Measurements from ENCODE around the gene TRPV6. TPM values are rescaled to one million over a fixed set of nuclear protein-coding genes. Genes with fewer than 3 reads are reported as not detected.

Gene TRPV6
- total RNA-seq, 2 experiments from 2014 or later = not detected

DNA sequence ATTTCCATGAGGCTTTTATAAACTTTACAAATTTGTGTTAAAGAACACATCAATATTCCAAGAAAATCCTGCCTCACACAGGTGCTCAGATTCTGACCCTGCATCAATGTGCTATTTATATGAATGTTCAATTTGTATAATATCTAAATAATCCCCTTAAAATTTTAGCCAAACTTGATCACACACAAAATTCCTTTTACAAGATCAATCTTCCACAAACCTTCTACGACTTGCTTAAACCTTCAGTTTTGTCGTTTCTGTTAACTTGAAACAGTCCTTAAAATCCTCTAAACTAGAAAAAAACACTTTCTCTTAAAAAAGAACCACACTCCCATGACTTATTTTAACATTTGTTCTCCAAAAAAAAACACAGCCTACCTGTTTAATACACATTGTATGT lies 20.2 kb upstream of the TRPV6 start:
- no peak for DNase-seq
- H3K27me3 Mint-ChIP-seq = peaks cover 12% of the 10 kb centered on the region
- ChIA-PET POLR2A (no interaction called here), CTCF (interaction anchor here (0.7 kb wide), 1 partner anchor 442 kb away, joined by 3 read pairs; no protein-coding TSS in a partner anchor)
- no peak overlapping the region for H3K27ac Mint-ChIP-seq
- no peak for ATAC-seq
- H3K9me3 Mint-ChIP-seq (ENCODE audit: low read depth) = no peaks in the 10 kb centered on the region
- intact Hi-C loops (cut with DNase I, micrococcal nuclease) = no loop called here
- no peaks in the 10 kb centered on the region for H3K4me1 Mint-ChIP-seq
- H3K4me3 Mint-ChIP-seq = no peak overlapping the region
- no peaks in the 10 kb centered on the region for H3K36me3 Mint-ChIP-seq (ENCODE audit: low read depth)

GRCh38 chr7:142904128-142904527 lies 18.6 kb upstream of the TRPV6 start:
- Mint-ChIP-seq H3K9me3 (ENCODE audit: low read depth) (no peaks in the 10 kb centered on the region), H3K36me3 (ENCODE audit: low read depth) (no peaks in the 10 kb centered on the region), H3K4me3 (no peak overlapping the region), H3K27me3 (peaks cover 12% of the 10 kb centered on the region), H3K4me1 (no peaks in the 10 kb centered on the region), H3K27ac (no peak overlapping the region)
- ChIA-PET CTCF (interaction anchor here (1.4 kb wide), 1 partner anchor 31 kb away, joined by 5 read pairs; no protein-coding TSS in a partner anchor), POLR2A (no interaction called here)
- ATAC-seq (no peak), DNase-seq (no peak)
- intact Hi-C loops (cut with DNase I, micrococcal nuclease) = no loop called here

DNA sequence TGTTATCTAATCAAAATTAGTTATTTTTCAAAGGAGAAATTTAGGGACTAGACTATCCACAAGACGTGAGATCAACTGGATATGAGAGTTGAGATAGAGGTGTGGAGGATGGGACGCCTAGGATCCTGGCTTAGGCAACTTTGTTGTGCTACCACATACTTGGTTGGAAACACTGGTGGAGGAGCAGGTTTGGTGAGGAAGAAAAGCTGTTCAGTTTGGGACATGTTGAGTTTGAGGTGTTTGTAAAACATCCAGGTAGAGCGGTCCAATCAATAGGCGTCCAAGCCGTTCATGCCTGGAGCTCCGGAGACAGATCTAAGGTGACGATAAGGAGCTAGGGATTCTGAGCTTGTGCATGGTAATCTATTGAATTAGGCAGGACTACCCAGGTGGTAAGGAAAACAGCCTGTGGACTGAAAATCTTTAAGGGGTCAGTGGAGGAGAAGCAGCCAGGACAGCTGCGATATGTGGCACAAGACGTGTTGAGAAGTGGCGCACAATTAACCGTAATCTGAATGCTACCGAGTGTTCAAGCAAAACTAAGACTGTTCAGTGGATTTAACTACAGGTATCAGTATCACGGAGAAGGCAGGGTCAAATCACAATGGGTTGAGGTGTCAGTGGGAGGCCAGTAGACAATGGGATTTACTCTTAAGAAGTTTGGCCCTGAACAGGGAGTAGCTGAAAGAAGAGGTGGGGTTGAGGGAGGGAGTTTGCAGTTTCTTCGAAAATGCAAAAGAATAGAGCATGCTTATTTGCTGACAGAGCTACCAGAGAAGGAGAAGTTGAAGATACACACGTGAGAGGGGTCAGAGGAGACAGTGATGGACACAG lies 16.1 kb upstream of the TRPV6 start:
- Mint-ChIP-seq H3K4me1 (no peaks in the 10 kb centered on the region), H3K4me3 (no peak overlapping the region), H3K27me3 (no peaks in the 10 kb centered on the region), H3K36me3 (ENCODE audit: low read depth) (no peaks in the 10 kb centered on the region), H3K27ac (no peak overlapping the region), H3K9me3 (ENCODE audit: low read depth) (no peaks in the 10 kb centered on the region)
- ATAC-seq = no peak
- DNase-seq = no peak
- intact Hi-C loops (cut with DNase I, micrococcal nuclease) = no loop called here
- ChIA-PET POLR2A (no interaction called here), CTCF (interaction anchor here (1.3 kb wide), 2 partner anchors 15 to 21 kb away, joined by 4 read pairs; no protein-coding TSS in a partner anchor)

GRCh38 chr7:142899661-142900060 lies 14.1 kb upstream of the TRPV6 start:
- Mint-ChIP-seq H3K9me3 (ENCODE audit: low read depth) (no peaks in the 10 kb centered on the region), H3K27ac (no peak overlapping the region), H3K36me3 (ENCODE audit: low read depth) (no peaks in the 10 kb centered on the region), H3K27me3 (no peaks in the 10 kb centered on the region), H3K4me1 (no peaks in the 10 kb centered on the region), H3K4me3 (no peak overlapping the region)
- ATAC-seq (no peak), DNase-seq (no peak)
- CTCF ChIA-PET = interaction anchor here (0.6 kb wide), 1 partner anchor 456 kb away, joined by 3 read pairs; no protein-coding TSS in a partner anchor
- intact Hi-C loops (cut with DNase I, micrococcal nuclease) = no loop called here
- POLR2A ChIA-PET = no interaction called here

GRCh38 chr7:142898377-142899170 lies 13.0 kb upstream of the TRPV6 start:
- ATAC-seq = no peak
- intact Hi-C loops (cut with DNase I, micrococcal nuclease) = no loop called here
- H3K4me1 Mint-ChIP-seq = no peaks in the 10 kb centered on the region
- no peak for DNase-seq
- no peaks in the 10 kb centered on the region for H3K27me3 Mint-ChIP-seq
- H3K36me3 Mint-ChIP-seq (ENCODE audit: low read depth) = no peaks in the 10 kb centered on the region
- H3K4me3 Mint-ChIP-seq = no peak overlapping the region
- ChIA-PET POLR2A (no interaction called here), CTCF (interaction anchor here (0.6 to 1.3 kb wide), 4 partner anchors 25 to 105 kb away, joined by 3 to 4 read pairs (median 3); no protein-coding TSS in a partner anchor)
- no peaks in the 10 kb centered on the region for H3K9me3 Mint-ChIP-seq (ENCODE audit: low read depth)
- no peak overlapping the region for H3K27ac Mint-ChIP-seq

GRCh38 chr7:142897691-142898090 lies 12.1 kb upstream of the TRPV6 start:
- Mint-ChIP-seq H3K4me1 (no peaks in the 10 kb centered on the region), H3K4me3 (no peak overlapping the region), H3K27ac (no peak overlapping the region), H3K27me3 (no peaks in the 10 kb centered on the region), H3K36me3 (ENCODE audit: low read depth) (no peaks in the 10 kb centered on the region), H3K9me3 (ENCODE audit: low read depth) (no peaks in the 10 kb centered on the region)
- DNase-seq = no peak
- no peak for ATAC-seq
- POLR2A ChIA-PET = no interaction called here
- intact Hi-C loops (cut with DNase I, micrococcal nuclease) = no loop called here
- CTCF ChIA-PET = interaction anchor here (0.6 to 1.3 kb wide), 3 partner anchors 24 to 36 kb away, joined by 3 to 4 read pairs (median 3); no protein-coding TSS in a partner anchor

DNA sequence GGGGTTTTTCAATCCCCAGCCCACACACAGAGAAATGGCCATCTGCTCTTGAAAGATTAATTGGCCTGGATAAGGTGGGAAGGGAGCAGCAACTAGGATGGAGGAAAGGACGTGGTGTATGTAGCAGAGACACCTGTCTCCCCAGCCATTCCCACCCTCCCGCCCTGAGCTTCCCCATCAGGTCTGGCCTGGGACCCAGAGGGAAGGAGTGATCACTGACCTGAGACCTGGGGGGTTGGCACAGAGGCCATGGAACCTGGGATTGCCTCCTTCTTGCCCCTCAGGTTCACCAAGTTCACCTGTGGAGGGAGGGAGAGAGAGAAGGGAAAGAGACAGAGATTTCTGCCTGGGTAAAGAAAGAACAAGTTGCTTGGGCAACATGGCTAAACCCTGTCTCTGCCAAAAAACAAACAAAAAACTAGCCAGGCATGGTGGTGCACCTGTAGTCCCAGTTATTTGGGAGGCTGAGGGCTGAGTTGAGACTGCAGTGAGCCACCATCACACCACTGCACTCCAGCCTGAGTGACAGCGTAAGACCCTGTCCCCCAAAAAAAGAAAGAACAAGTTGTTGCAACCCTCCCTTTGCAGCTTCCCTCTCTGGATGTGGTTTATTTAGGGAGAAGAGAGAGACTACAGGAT lies 11.3 kb upstream of the TRPV6 start:
- DNase-seq (no peak), ATAC-seq (no peak)
- no peak overlapping the region for H3K4me3 Mint-ChIP-seq
- CTCF ChIA-PET = interaction anchor here (0.7 to 1.3 kb wide), 2 partner anchors 11 to 23 kb away, joined by 3 to 4 read pairs; partner anchors contain the start of gene TRPV6
- H3K36me3 Mint-ChIP-seq (ENCODE audit: low read depth) = no peaks in the 10 kb centered on the region
- intact Hi-C loops (cut with DNase I, micrococcal nuclease) = no loop called here
- no peaks in the 10 kb centered on the region for H3K9me3 Mint-ChIP-seq (ENCODE audit: low read depth)
- POLR2A ChIA-PET = no interaction called here
- H3K4me1 Mint-ChIP-seq = no peaks in the 10 kb centered on the region
- H3K27ac Mint-ChIP-seq = no peak overlapping the region
- H3K27me3 Mint-ChIP-seq = no peaks in the 10 kb centered on the region

GRCh38 chr7:142896151-142896550 lies 10.6 kb upstream of the TRPV6 start:
- Mint-ChIP-seq H3K27ac (no peak overlapping the region), H3K36me3 (ENCODE audit: low read depth) (no peaks in the 10 kb centered on the region), H3K4me3 (no peak overlapping the region), H3K4me1 (no peaks in the 10 kb centered on the region), H3K27me3 (no peaks in the 10 kb centered on the region), H3K9me3 (ENCODE audit: low read depth) (no peaks in the 10 kb centered on the region)
- ATAC-seq (no peak), DNase-seq (no peak)
- POLR2A ChIA-PET = no interaction called here
- CTCF ChIA-PET = interaction anchor here (0.6 to 0.7 kb wide), 2 partner anchors 11 to 54 kb away, joined by 3 read pairs; partner anchors contain the start of gene TRPV6
- intact Hi-C loops (cut with DNase I, micrococcal nuclease) = no loop called here

DNA sequence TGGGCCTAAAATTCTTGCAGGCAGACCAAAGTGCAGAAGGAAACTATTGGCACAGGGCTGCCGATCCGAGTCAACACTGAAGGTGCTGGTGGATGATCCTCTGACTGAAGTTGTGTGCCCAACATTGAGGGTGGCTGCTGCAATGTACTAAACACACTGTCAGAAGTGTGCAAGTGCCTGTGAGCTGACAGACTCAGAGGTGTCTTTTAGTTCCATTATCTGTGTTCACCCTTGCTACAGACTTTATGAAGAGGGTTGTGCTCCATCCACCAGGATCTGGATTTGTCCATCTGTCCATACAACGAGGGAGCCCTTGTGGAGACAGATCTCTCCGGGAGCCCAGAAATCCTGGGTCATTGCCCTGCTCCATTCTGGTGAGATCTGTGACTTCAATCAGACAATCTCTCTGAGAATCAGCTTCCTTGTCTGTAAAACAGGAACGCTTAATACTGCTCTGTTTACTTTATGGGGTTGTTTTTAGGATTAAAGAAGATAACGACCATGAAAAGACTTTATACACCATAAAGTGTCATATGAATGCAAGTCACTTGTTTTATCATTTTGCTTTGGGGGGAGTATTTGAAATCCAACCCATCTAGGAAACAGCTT lies 9.5 kb upstream of the TRPV6 start:
- CTCF ChIA-PET = interaction anchor here (1.5 to 1.9 kb wide), 2 partner anchors 14 to 16 kb away, joined by 6 to 7 read pairs; no protein-coding TSS in a partner anchor
- Mint-ChIP-seq H3K36me3 (ENCODE audit: low read depth) (no peaks in the 10 kb centered on the region), H3K4me3 (no peak overlapping the region), H3K27ac (no peak overlapping the region), H3K9me3 (ENCODE audit: low read depth) (no peaks in the 10 kb centered on the region), H3K27me3 (peaks cover 4% of the 10 kb centered on the region), H3K4me1 (no peaks in the 10 kb centered on the region)
- DNase-seq (no peak), ATAC-seq (no peak)
- intact Hi-C loops (cut with DNase I, micrococcal nuclease) = no loop called here
- POLR2A ChIA-PET = no interaction called here

DNA sequence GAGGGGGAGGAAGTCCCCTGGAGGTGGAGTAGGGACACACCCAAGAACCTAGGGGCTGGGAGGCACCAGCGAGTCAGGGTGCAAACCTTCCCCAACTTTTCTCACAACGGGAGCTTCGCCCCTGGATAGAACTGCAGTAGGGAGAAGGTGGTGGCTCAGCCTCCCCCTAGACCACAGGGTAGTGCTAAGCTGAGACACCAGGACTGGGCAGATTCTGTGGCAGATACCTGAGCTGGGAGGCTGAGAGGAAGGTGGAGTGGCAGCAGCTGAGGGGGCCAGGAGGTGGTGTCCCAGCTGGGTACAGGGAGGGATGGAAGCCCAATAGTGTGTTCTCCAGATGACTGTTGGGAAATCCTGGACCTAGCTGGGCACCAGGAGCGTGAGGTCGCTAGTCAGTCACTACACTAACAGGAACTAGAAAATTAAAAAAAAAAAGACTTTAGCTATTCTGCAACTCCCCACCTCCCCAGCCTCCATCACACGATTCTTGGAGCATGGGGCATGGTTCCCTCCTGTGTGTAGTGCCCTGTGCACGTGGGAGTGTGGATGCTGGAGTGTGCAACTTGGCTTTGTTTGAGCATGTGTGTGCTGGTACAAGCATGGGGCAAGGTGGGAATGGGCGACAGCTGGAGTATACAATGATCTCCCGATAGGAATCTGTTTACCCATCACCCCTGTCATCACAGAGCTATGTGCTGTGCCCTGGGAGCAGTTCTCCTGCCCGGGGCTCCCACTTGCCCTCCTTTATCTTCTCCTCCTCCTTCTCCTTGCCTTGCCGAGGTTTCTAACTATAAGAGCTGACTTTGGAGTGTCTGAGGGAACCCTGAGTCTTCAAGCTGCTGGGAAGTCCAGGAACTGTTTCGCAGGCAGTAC lies 8.8 kb upstream of the TRPV6 start:
- ChIA-PET POLR2A (no interaction called here), CTCF (interaction anchor here (1.5 to 1.9 kb wide), 2 partner anchors 13 to 15 kb away, joined by 6 to 7 read pairs; no protein-coding TSS in a partner anchor)
- Mint-ChIP-seq H3K4me3 (no peak overlapping the region), H3K36me3 (ENCODE audit: low read depth) (no peaks in the 10 kb centered on the region), H3K4me1 (no peaks in the 10 kb centered on the region), H3K27ac (no peak overlapping the region), H3K9me3 (ENCODE audit: low read depth) (no peaks in the 10 kb centered on the region), H3K27me3 (peaks cover 4% of the 10 kb centered on the region)
- intact Hi-C loops (cut with DNase I, micrococcal nuclease) = no loop called here
- DNase-seq (no peak), ATAC-seq (no peak)
